Measurements from ENCODE around the gene ANKRD6. TPM values are rescaled to one million over a fixed set of nuclear protein-coding genes. Genes with fewer than 3 reads are reported as not detected.
A peak's percentile ranks its signal among the peaks of the same experiment; 100 is the strongest.

ANKRD6 gene
- total RNA-seq, 4 donors from 2014 or later, result 1.6 to 6.8 (median 2.9) TPM

DNA sequence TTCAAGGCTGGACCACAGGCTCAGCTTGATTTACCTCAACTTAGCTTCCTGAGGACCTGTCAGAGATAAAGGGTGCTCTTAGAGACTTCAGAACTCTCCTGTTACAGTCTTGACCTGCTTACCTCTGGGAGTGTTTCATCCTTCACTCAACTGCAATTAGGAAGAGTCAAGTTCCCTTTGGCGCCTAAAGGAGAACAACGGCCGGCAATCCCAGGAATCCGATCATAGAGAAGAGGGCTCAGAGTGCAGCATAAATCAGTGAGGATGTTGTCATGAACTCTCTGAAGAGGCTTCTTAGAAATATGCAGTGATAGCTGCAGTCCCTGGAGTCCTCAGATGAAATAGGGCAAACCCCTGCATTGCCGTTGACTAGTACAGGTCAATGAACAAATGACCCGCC is 169.2 kb downstream of the ANKRD6 start:
- peak; percentile 23 to 52 for ATAC-seq
- in situ Hi-C loops (cut with MboI; ENCODE audit: low sequenced_read_pairs in 4 of 4), result loop anchor here in 2 of 4 donors (10.0 to 25.0 kb wide), 2 partner anchors 237 to 615 kb away; no protein-coding TSS in a partner anchor
- intact Hi-C loops (cut with DNase I; ENCODE audit: low total_unique reads), result no loop called here
- Histone ChIP-seq H3K27me3 (no peaks in the 10 kb centered on the region), H3K4me1 (peaks cover 14 to 18% of the 10 kb centered on the region in 2 donors), H3K9me3 (no peaks in the 10 kb centered on the region), H3K4me3 (no peak overlapping the region), H3K27ac (peak overlapping the region in 1 of 4 donors; percentile 27), H3K36me3 (no peaks in the 10 kb centered on the region)
- no peak for DNase-seq
- TF ChIP-seq POLR2A (IDR thresholded peaks at IDR 0.05) (no peak), CTCF (IDR thresholded peaks at IDR 0.05 in 4 of 5, conservative IDR thresholded peaks at IDR 0.05 in 1 of 5) (no peak)

- Histone ChIP-seq H3K36me3 (no peaks in the 10 kb centered on the region), H3K27ac (no peak overlapping the region), H3K4me1 (peaks cover 14 to 18% of the 10 kb centered on the region in 2 donors), H3K27me3 (no peaks in the 10 kb centered on the region), H3K4me3 (no peak overlapping the region), H3K9me3 (no peaks in the 10 kb centered on the region)
- intact Hi-C loops (cut with DNase I; ENCODE audit: low total_unique reads), result no loop called here
- in situ Hi-C loops (cut with MboI; ENCODE audit: low sequenced_read_pairs in 4 of 4), result loop anchor here in 2 of 4 donors (5.0 to 25.0 kb wide), 3 partner anchors 167 to 617 kb away; no protein-coding TSS in a partner anchor
- TF ChIP-seq CTCF (IDR thresholded peaks at IDR 0.05 in 4 of 5, conservative IDR thresholded peaks at IDR 0.05 in 1 of 5) (no peak), POLR2A (IDR thresholded peaks at IDR 0.05) (no peak)
- DNase-seq (no peak), ATAC-seq (no peak)
These were observed 171.7 kb downstream of the ANKRD6 start for GRCh38 chr6:89604653-89605052.

DNA sequence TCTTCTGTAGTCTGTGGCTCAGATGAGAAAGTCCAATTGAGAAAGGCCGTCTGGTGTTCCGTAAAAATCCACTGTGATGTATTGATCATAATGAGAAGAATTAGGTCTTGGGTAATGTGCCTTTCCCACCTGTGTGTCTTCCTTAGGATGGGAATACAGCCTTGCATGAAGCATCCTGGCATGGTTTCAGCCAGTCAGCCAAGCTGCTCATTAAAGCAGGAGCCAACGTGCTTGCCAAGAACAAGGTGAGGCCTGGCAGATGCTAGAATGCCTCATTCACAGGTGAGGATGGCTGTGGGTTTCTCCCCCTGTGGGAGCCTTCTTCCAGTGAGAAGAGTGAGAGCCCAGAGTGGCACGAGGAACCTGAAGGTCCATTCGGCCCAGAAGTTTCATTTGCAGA is 172.9 kb downstream of the ANKRD6 start:
- intact Hi-C loops (cut with DNase I; ENCODE audit: low total_unique reads), result no loop called here
- in situ Hi-C loops (cut with MboI; ENCODE audit: low sequenced_read_pairs in 4 of 4), result loop anchor here in 2 of 4 donors (5.0 to 25.0 kb wide), 3 partner anchors 169 to 619 kb away; no protein-coding TSS in a partner anchor
- no peak for ATAC-seq
- H3K27me3 ChIP-seq, result no peaks in the 10 kb centered on the region
- no peaks in the 10 kb centered on the region for H3K9me3 ChIP-seq
- H3K27ac ChIP-seq, result no peak overlapping the region
- TF ChIP-seq POLR2A (IDR thresholded peaks at IDR 0.05) (no peak), CTCF (IDR thresholded peaks at IDR 0.05 in 4 of 5, conservative IDR thresholded peaks at IDR 0.05 in 1 of 5) (no peak)
- peaks cover 14 to 18% of the 10 kb centered on the region in 2 donors for H3K4me1 ChIP-seq
- no peak for DNase-seq
- H3K36me3 ChIP-seq, result no peaks in the 10 kb centered on the region
- no peak overlapping the region for H3K4me3 ChIP-seq

- intact Hi-C loops (cut with DNase I; ENCODE audit: low total_unique reads), result loop anchor here (1.0 kb wide), 2 partner anchors 177 to 242 kb away; partner anchors contain the start of gene ANKRD6
- in situ Hi-C loops (cut with MboI; ENCODE audit: low sequenced_read_pairs in 4 of 4), result loop anchor here in 3 of 4 donors (5.0 to 25.0 kb wide), 4 partner anchors 173 to 623 kb away; partner anchors contain the start of gene ANKRD6 (in 2 of the 3)
- ATAC-seq, result peak; percentile 65 to 70
These were observed 177.2 kb downstream of the ANKRD6 start for GRCh38 chr6:89610149-89610642.

More at GRCh38 chr6:89610149-89610642, 177.2 kb downstream of the ANKRD6 start:
- no peak overlapping the region for H3K27ac ChIP-seq
- H3K27me3 ChIP-seq, result no peaks in the 10 kb centered on the region
- no peaks in the 10 kb centered on the region for H3K9me3 ChIP-seq
- H3K4me3 ChIP-seq, result no peak overlapping the region
- no peaks in the 10 kb centered on the region for H3K36me3 ChIP-seq
- H3K4me1 ChIP-seq, result no peaks in the 10 kb centered on the region
- peak; percentile 23 to 45 for DNase-seq
- no peak for TF ChIP-seq POLR2A (IDR thresholded peaks at IDR 0.05)
- peak; percentile 67 to 89 (median 81) for TF ChIP-seq CTCF (IDR thresholded peaks at IDR 0.05 in 4 of 5, conservative IDR thresholded peaks at IDR 0.05 in 1 of 5)
